CD4-positive, alpha-beta T cell (primary cell): Measurements from ENCODE around the gene PCDH1. TPM values are rescaled to one million over a fixed set of nuclear protein-coding genes. Genes with fewer than 3 reads are reported as not detected.

Source experiments
- ATAC-seq: fragments of 200-7000 bp; cut with Tn5 transposase; one replicate; pipeline ENCODE4 v1.10.0; 2022; ENCODE audit warnings: mild to moderate bottlenecking; ENCODE audit not compliant: poor library complexity
- CTCF ChIA-PET: fragments of 350-600 bp; sonication (Branson Sonifier 250); formaldehyde crosslinking; loops from one replicate; lab custom pipeline; 2021; ENCODE audit warnings: antibody characterized with exemption, inconsistent platforms; lab: Charles Lee
- POLR2A ChIA-PET: fragments of 350-600 bp; sonication (Branson Sonifier 250); formaldehyde crosslinking; loops from one replicate; lab custom pipeline; 2021; ENCODE audit warnings: antibody characterized with exemption, inconsistent platforms; lab: Charles Lee
- DNase-seq, 14 experiments: peaks; one replicate each; pipeline ENCODE4 v3.0.0-alpha.2; 2013 to 2020; ENCODE audit warnings: mixed read lengths in 2 of 14
- H3K27ac ChIP-seq, 2 donors: one replicate each; pipeline versions ENCODE4 v1.5.1 to v1.7.0; 2013; ENCODE audit warnings: low read length in 2 of 2, low read depth in 1 of 2, mild to moderate bottlenecking in 1 of 2
- H3K27me3 ChIP-seq, 2 experiments: 1 replicate in 1 of 2; 2 replicates in 1 of 2; pipeline versions ENCODE4 v1.6.1 to v1.7.0; 2013; ENCODE audit warnings: low read length in 2 of 2, control low read depth in 1 of 2, mild to moderate bottlenecking in 1 of 2, moderate library complexity in 1 of 2; ENCODE audit not compliant: insufficient read depth in 2 of 2, control insufficient read depth in 1 of 2
- H3K36me3 ChIP-seq: one replicate; pipeline ENCODE4 v1.6.1; 2013; ENCODE audit warnings: low read length, control low read depth; ENCODE audit not compliant: insufficient read depth
- H3K4me1 ChIP-seq: one replicate; pipeline ENCODE4 v1.6.1; 2013; ENCODE audit warnings: low read length, control low read depth; ENCODE audit not compliant: insufficient read depth
- H3K4me3 ChIP-seq: one replicate; pipeline ENCODE4 v1.5.1; 2013; ENCODE audit warnings: mild to moderate bottlenecking, low read length, moderate library complexity
- H3K9me3 ChIP-seq, 2 experiments: 1 replicate in 1 of 2; 2 replicates in 1 of 2; pipeline versions ENCODE4 v1.6.1 to v1.7.0; 2013; ENCODE audit warnings: low read length in 2 of 2, mild to moderate bottlenecking in 2 of 2, control low read depth in 1 of 2, moderate library complexity in 1 of 2; ENCODE audit not compliant: control insufficient read depth in 1 of 2, insufficient read depth in 1 of 2
- H3K27ac Mint-ChIP-seq: one replicate; pipeline ENCODE4 v1.8.0; 2020; ENCODE audit warnings: mixed read lengths
- H3K27me3 Mint-ChIP-seq: one replicate; pipeline ENCODE4 v1.8.0; 2021; ENCODE audit warnings: mixed read lengths
- H3K36me3 Mint-ChIP-seq: one replicate; pipeline ENCODE4 v1.8.0; 2021; ENCODE audit warnings: low read depth, mixed read lengths
- H3K4me1 Mint-ChIP-seq: one replicate; pipeline ENCODE4 v1.8.0; 2021; ENCODE audit warnings: low read depth, mixed read lengths
- H3K4me3 Mint-ChIP-seq: one replicate; pipeline ENCODE4 v1.8.0; 2020; ENCODE audit warnings: mild to moderate bottlenecking, mixed read lengths
- H3K9me3 Mint-ChIP-seq: one replicate; pipeline ENCODE4 v1.8.0; 2020; ENCODE audit warnings: mixed read lengths
- CTCF ChIP-seq: fragments of 200-600 bp; IDR thresholded peaks from one replicate; pipeline ENCODE4 v1.8.0; 2022; ENCODE audit warnings: antibody characterized with exemption, mild to moderate bottlenecking
- intact Hi-C, 2 experiments: fragments of 100-400 bp; cut with DNase I in 1 of 2; cut with micrococcal nuclease in 1 of 2; formaldehyde crosslinking; loops; one replicate each; pipeline versions ENCODE4 v1.15.1 to v1.9.0; 2023 to 2025; cut with DNase I, micrococcal nuclease
- total RNA-seq, 174 experiments: library from RNA in 2 of 174; stranded (reverse) in 2 of 174; gene quantifications; one replicate each; pipeline ENCODE4 v1.2.3 and lab custom pipeline; 2021 to 2026

Gene PCDH1
- total RNA-seq, 2 experiments from 2014 or later: 0.17 TPM; not detected in 1

DNA sequence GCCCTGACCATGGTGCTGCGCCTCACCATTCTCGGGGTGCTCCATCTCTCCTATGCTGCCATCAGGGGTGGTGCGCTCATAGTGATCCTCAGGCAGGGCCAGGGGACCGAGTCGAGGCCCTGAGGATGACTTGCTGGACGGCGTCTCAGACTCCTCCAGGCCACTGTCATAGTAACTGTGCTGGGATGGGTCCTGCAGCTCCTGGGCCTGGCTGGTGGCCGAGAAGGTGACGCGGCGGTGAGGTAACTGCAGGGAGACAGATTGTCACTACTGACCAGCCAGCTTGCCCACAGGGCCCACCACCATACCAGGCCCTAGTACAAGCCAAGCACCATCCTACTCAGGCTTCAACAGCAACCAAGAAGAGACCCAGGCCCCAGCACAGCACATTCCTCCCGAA, 21.0 kb downstream of the PCDH1 start:
- H3K9me3 ChIP-seq: no peaks in the 10 kb centered on the region
- no peaks in the 10 kb centered on the region for H3K27me3 ChIP-seq
- intact Hi-C loops: no loop called here
- H3K4me3 Mint-ChIP-seq: no peak overlapping the region
- POLR2A ChIA-PET: no interaction called here
- DNase-seq: no peak
- H3K4me1 ChIP-seq: no peaks in the 10 kb centered on the region
- H3K27ac ChIP-seq: no peak overlapping the region
- peaks cover 5% of the 10 kb centered on the region for H3K27me3 Mint-ChIP-seq
- no peaks in the 10 kb centered on the region for H3K36me3 Mint-ChIP-seq
- no peak overlapping the region for H3K4me3 ChIP-seq
- no peak for TF ChIP-seq CTCF
- ATAC-seq: no peak
- H3K9me3 Mint-ChIP-seq: no peaks in the 10 kb centered on the region
- CTCF ChIA-PET: interaction anchor here (0.6 kb wide), 1 partner anchor 263 kb away, joined by 3 read pairs; no protein-coding TSS in a partner anchor
- H3K36me3 ChIP-seq: no peaks in the 10 kb centered on the region
- no peak overlapping the region for H3K27ac Mint-ChIP-seq
- H3K4me1 Mint-ChIP-seq: no peaks in the 10 kb centered on the region

GRCh38 chr5:141856037-141856790, 22.0 kb downstream of the PCDH1 start:
- Histone ChIP-seq H3K9me3 (no peaks in the 10 kb centered on the region), H3K27ac (no peak overlapping the region), H3K36me3 (no peaks in the 10 kb centered on the region), H3K4me3 (no peak overlapping the region), H3K4me1 (no peaks in the 10 kb centered on the region), H3K27me3 (no peaks in the 10 kb centered on the region)
- no peak for TF ChIP-seq CTCF
- no peak for ATAC-seq
- DNase-seq: no peak
- intact Hi-C loops: no loop called here
- ChIA-PET CTCF (interaction anchor here (0.8 kb wide), 1 partner anchor 23 kb away, joined by 3 read pairs; no protein-coding TSS in a partner anchor), POLR2A (no interaction called here)
- Mint-ChIP-seq H3K4me1 (no peaks in the 10 kb centered on the region), H3K9me3 (no peaks in the 10 kb centered on the region), H3K27ac (no peak overlapping the region), H3K36me3 (no peaks in the 10 kb centered on the region), H3K4me3 (no peak overlapping the region), H3K27me3 (peaks cover 5% of the 10 kb centered on the region)

- ChIA-PET CTCF (interaction anchor here (0.8 kb wide), 1 partner anchor 24 kb away, joined by 3 read pairs; no protein-coding TSS in a partner anchor), POLR2A (no interaction called here)
- H3K36me3 Mint-ChIP-seq: no peaks in the 10 kb centered on the region
- ATAC-seq (no peak), DNase-seq (no peak)
- no peaks in the 10 kb centered on the region for H3K4me1 Mint-ChIP-seq
- no peak overlapping the region for H3K27ac ChIP-seq
- H3K27me3 ChIP-seq: no peaks in the 10 kb centered on the region
- no peaks in the 10 kb centered on the region for H3K9me3 Mint-ChIP-seq
- no peak overlapping the region for H3K4me3 Mint-ChIP-seq
- intact Hi-C loops: no loop called here
- peaks cover 3% of the 10 kb centered on the region for H3K4me1 ChIP-seq
- H3K9me3 ChIP-seq: no peaks in the 10 kb centered on the region
- no peaks in the 10 kb centered on the region for H3K36me3 ChIP-seq
- TF ChIP-seq CTCF: no peak
- H3K27ac Mint-ChIP-seq: no peak overlapping the region
- peaks cover 5% of the 10 kb centered on the region for H3K27me3 Mint-ChIP-seq
- H3K4me3 ChIP-seq: no peak overlapping the region
Observed at GRCh38 chr5:141855265-141856036, 22.8 kb downstream of the PCDH1 start.
